Renal cortical epithelial cell (primary cell): ENCODE data around the gene RPL36. TPM values are rescaled to one million over a fixed set of nuclear protein-coding genes. Genes with fewer than 3 reads are reported as not detected.
"Not testable (repeated sequence)": the region's sequence is repeated elsewhere in the genome, so short reads cannot be mapped to it uniquely, and the experiment has no call there.

Experiments used
- DNase-seq: peaks from one replicate; pipeline ENCODE4 v3.0.0-alpha.2; 2011; ENCODE audit warnings: low read depth
- total RNA-seq: library from RNA; depleted of rRNA; stranded (reverse); fragments of >200 nt; gene quantifications from 2 replicates; pipeline ENCODE4 v1.2.3, GENCODE V29; 2014

Gene RPL36
- total RNA-seq, 1 donor from 2014 or later = 159 TPM

GRCh38 chr19:5690955-5691821 lies 1.1 kb downstream of the RPL36 start:
- peak; percentile 26 for DNase-seq

GRCh38 chr19:5691822-5692722 lies 2.0 kb downstream of the RPL36 start:
- DNase-seq = no peak

GRCh38 chr19:5692723-5693194 lies 2.7 kb downstream of the RPL36 start:
- DNase-seq = no peak

GRCh38 chr19:5693195-5694166 lies 3.4 kb downstream of the RPL36 start:
- no peak for DNase-seq

- no peak for DNase-seq
Measured at GRCh38 chr19:5694167-5694955, 4.3 kb downstream of the RPL36 start.

- DNase-seq = no peak
Measured at GRCh38 chr19:5694956-5695648, 5.0 kb downstream of the RPL36 start.

- DNase-seq = no peak
Measured at GRCh38 chr19:5695649-5696195, 5.6 kb downstream of the RPL36 start.

GRCh38 chr19:5696196-5697021 lies 6.3 kb downstream of the RPL36 start:
- DNase-seq = no peak

GRCh38 chr19:5697022-5697889 lies 7.2 kb downstream of the RPL36 start:
- no peak for DNase-seq

- no peak for DNase-seq
Measured at GRCh38 chr19:5697890-5698634, 8.0 kb downstream of the RPL36 start.

GRCh38 chr19:5698635-5699422 lies 8.7 kb downstream of the RPL36 start:
- no peak for DNase-seq

GRCh38 chr19:5700455-5701092 lies 10.5 kb downstream of the RPL36 start:
- DNase-seq = no peak

GRCh38 chr19:5702053-5702410 lies 11.9 kb downstream of the RPL36 start:
- DNase-seq = not testable (repeated sequence)

- DNase-seq = no peak
Measured at GRCh38 chr19:5703819-5704818, 14.0 kb downstream of the RPL36 start.
